T-helper 22 cell (primary cell): ENCODE measurements around the gene PPM1E.
"Not testable (repeated sequence)": the region's sequence is repeated elsewhere in the genome, so short reads cannot be mapped to it uniquely, and the experiment has no call there.

Experiments
- DNase-seq: peaks from one replicate; pipeline ENCODE4 v3.0.0-alpha.2; 2020; ENCODE audit warnings: low read depth

Gene PPM1E

GRCh38 chr17:58755577-58756245, at the start of gene PPM1E:
PPM1E (plus strand) TSS chr17:58755854.
- DNase-seq, result no peak

GRCh38 chr17:58706351-58707140, 49.1 kb upstream of the PPM1E start:
- DNase-seq, result no peak

- DNase-seq, result no peak
These were observed 44.6 kb upstream of the PPM1E start for GRCh38 chr17:58710948-58711552.

GRCh38 chr17:58722274-58722673, 33.4 kb upstream of the PPM1E start:
- no peak for DNase-seq

GRCh38 chr17:58722696-58723095, 33.0 kb upstream of the PPM1E start:
- DNase-seq, result no peak

GRCh38 chr17:58728798-58729197, 26.9 kb upstream of the PPM1E start:
- DNase-seq, result no peak

GRCh38 chr17:58730937-58731336, 24.7 kb upstream of the PPM1E start:
- DNase-seq, result no peak

- no peak for DNase-seq
These were observed 21.6 kb upstream of the PPM1E start for GRCh38 chr17:58734040-58734439.

GRCh38 chr17:58734811-58735210, 20.8 kb upstream of the PPM1E start:
- DNase-seq, result no peak

GRCh38 chr17:58741121-58741625, 14.5 kb upstream of the PPM1E start:
- DNase-seq, result no peak

- no peak for DNase-seq
These were observed 8.0 kb upstream of the PPM1E start for GRCh38 chr17:58747674-58748073.

GRCh38 chr17:58749627-58750026, 6.0 kb upstream of the PPM1E start:
- not testable (repeated sequence) for DNase-seq

- DNase-seq, result no peak
These were observed 2.6 kb upstream of the PPM1E start for GRCh38 chr17:58753026-58753425.

- no peak for DNase-seq
These were observed 431 bp upstream of the PPM1E start for GRCh38 chr17:58755269-58755576.

GRCh38 chr17:58756246-58757161, 850 bp downstream of the PPM1E start:
- DNase-seq, result no peak

- no peak for DNase-seq
These were observed 1.5 kb downstream of the PPM1E start for GRCh38 chr17:58757162-58757613.

- no peak for DNase-seq
These were observed 3.2 kb downstream of the PPM1E start for GRCh38 chr17:58758890-58759289.

GRCh38 chr17:58759522-58759921, 3.9 kb downstream of the PPM1E start:
- no peak for DNase-seq

GRCh38 chr17:58760248-58760647, 4.6 kb downstream of the PPM1E start:
- DNase-seq, result no peak

GRCh38 chr17:58763263-58763662, 7.6 kb downstream of the PPM1E start:
- no peak for DNase-seq

GRCh38 chr17:58764373-58764772, 8.7 kb downstream of the PPM1E start:
- DNase-seq, result no peak

- DNase-seq, result not testable (repeated sequence)
These were observed 22.8 kb downstream of the PPM1E start for GRCh38 chr17:58778482-58778881.
